Measurements from ENCODE around the gene HERC5.

HERC5 gene

GRCh38 chr4:88516746-88517145 lies 59.8 kb downstream of the HERC5 start:
- Histone ChIP-seq H3K27ac (ENCODE audit: low read depth, low read length) (no peak overlapping the region), H3K79me2 (ENCODE audit: control insufficient read depth, insufficient read depth, low read length) (no peaks in the 10 kb centered on the region), H3K56ac (ENCODE audit: low read length) (no peak overlapping the region), H3K4me1 (ENCODE audit: control insufficient read depth, low read depth, low read length) (no peaks in the 10 kb centered on the region), H2BK15ac (replicated peaks; ENCODE audit: low read depth) (no peak overlapping the region), H3K27me3 (ENCODE audit: insufficient read depth, low read length, poor library complexity) (no peaks in the 10 kb centered on the region), H4K8ac (ENCODE audit: low read depth, low read length) (no peak overlapping the region), H2BK5ac (ENCODE audit: low read length) (no peak overlapping the region), H3K79me1 (ENCODE audit: low read length) (peaks cover 4% of the 10 kb centered on the region), H4K5ac (ENCODE audit: low read length) (no peak overlapping the region), H3K4me2 (ENCODE audit: low read length) (no peak overlapping the region), H3K4ac (ENCODE audit: low read depth, low read length) (no peak overlapping the region), H2BK120ac (ENCODE audit: low read depth, low read length) (no peak overlapping the region), H2AK5ac (ENCODE audit: low read length) (no peak overlapping the region), H3K4me3 (ENCODE audit: low read length) (no peak overlapping the region), H3K36me3 (ENCODE audit: control insufficient read depth, insufficient read depth, low read length) (no peaks in the 10 kb centered on the region), H3K18ac (ENCODE audit: low read length) (no peak overlapping the region), H3K23ac (ENCODE audit: low read length) (no peak overlapping the region), H3K9ac (ENCODE audit: low read length) (no peak overlapping the region)
- no CpG with 5 or more reads among the region's 3 CpGs for WGBS (ENCODE audit: extremely low coverage, insufficient coverage, low lambda C conversion rate)
- DNase-seq: no peak

- Histone ChIP-seq H2BK120ac (ENCODE audit: low read depth, low read length) (no peak overlapping the region), H3K4ac (ENCODE audit: low read depth, low read length) (no peak overlapping the region), H3K79me1 (ENCODE audit: low read length) (peaks cover 6% of the 10 kb centered on the region), H2BK5ac (ENCODE audit: low read length) (no peak overlapping the region), H3K27ac (ENCODE audit: low read depth, low read length) (no peak overlapping the region), H4K8ac (ENCODE audit: low read depth, low read length) (no peak overlapping the region), H3K79me2 (ENCODE audit: control insufficient read depth, insufficient read depth, low read length) (peaks cover 8% of the 10 kb centered on the region), H3K18ac (ENCODE audit: low read length) (no peak overlapping the region), H4K5ac (ENCODE audit: low read length) (no peak overlapping the region), H3K4me1 (ENCODE audit: control insufficient read depth, low read depth, low read length) (no peaks in the 10 kb centered on the region), H3K9ac (ENCODE audit: low read length) (no peak overlapping the region), H2BK15ac (replicated peaks; ENCODE audit: low read depth) (no peak overlapping the region), H3K56ac (ENCODE audit: low read length) (no peak overlapping the region), H3K4me3 (ENCODE audit: low read length) (no peak overlapping the region), H3K36me3 (ENCODE audit: control insufficient read depth, insufficient read depth, low read length) (no peaks in the 10 kb centered on the region), H2AK5ac (ENCODE audit: low read length) (no peak overlapping the region), H3K27me3 (ENCODE audit: insufficient read depth, low read length, poor library complexity) (no peaks in the 10 kb centered on the region), H3K23ac (ENCODE audit: low read length) (no peak overlapping the region), H3K4me2 (ENCODE audit: low read length) (no peak overlapping the region)
- WGBS (ENCODE audit: extremely low coverage, insufficient coverage, low lambda C conversion rate): no CpG with 5 or more reads among the region's 3 CpGs
- DNase-seq: no peak
Observed at GRCh38 chr4:88517825-88518224, 60.9 kb downstream of the HERC5 start.

- H2BK5ac ChIP-seq (ENCODE audit: low read length): no peak overlapping the region
- WGBS (ENCODE audit: extremely low coverage, insufficient coverage, low lambda C conversion rate): no CpG with 5 or more reads among the region's 6 CpGs
Observed at GRCh38 chr4:88518911-88519310, 62.0 kb downstream of the HERC5 start.

GRCh38 chr4:88522702-88523324 lies 65.9 kb downstream of the HERC5 start:
- peak; percentile 67 for DNase-seq

More at GRCh38 chr4:88518911-88519310, 62.0 kb downstream of the HERC5 start:
- no peaks in the 10 kb centered on the region for H3K27me3 ChIP-seq (ENCODE audit: insufficient read depth, low read length, poor library complexity)
- H3K56ac ChIP-seq (ENCODE audit: low read length): no peak overlapping the region
- H3K27ac ChIP-seq (ENCODE audit: low read depth, low read length): no peak overlapping the region
- no peak overlapping the region for H2AK5ac ChIP-seq (ENCODE audit: low read length)
- no peak overlapping the region for H3K9ac ChIP-seq (ENCODE audit: low read length)
- H2BK15ac ChIP-seq (replicated peaks; ENCODE audit: low read depth): no peak overlapping the region
- no peak overlapping the region for H3K4me3 ChIP-seq (ENCODE audit: low read length)
- peaks cover 6% of the 10 kb centered on the region for H3K79me1 ChIP-seq (ENCODE audit: low read length)
- H3K79me2 ChIP-seq (ENCODE audit: control insufficient read depth, insufficient read depth, low read length): peaks cover 13% of the 10 kb centered on the region
- H4K5ac ChIP-seq (ENCODE audit: low read length): no peak overlapping the region
- H3K18ac ChIP-seq (ENCODE audit: low read length): no peak overlapping the region
- H3K4me1 ChIP-seq (ENCODE audit: control insufficient read depth, low read depth, low read length): no peaks in the 10 kb centered on the region
- H2BK120ac ChIP-seq (ENCODE audit: low read depth, low read length): no peak overlapping the region
- H4K8ac ChIP-seq (ENCODE audit: low read depth, low read length): no peak overlapping the region
- no peak overlapping the region for H3K23ac ChIP-seq (ENCODE audit: low read length)
- H3K36me3 ChIP-seq (ENCODE audit: control insufficient read depth, insufficient read depth, low read length): no peaks in the 10 kb centered on the region
- H3K4me2 ChIP-seq (ENCODE audit: low read length): no peak overlapping the region
- DNase-seq: no peak
- no peak overlapping the region for H3K4ac ChIP-seq (ENCODE audit: low read depth, low read length)

GRCh38 chr4:88523325-88524129 lies 66.6 kb downstream of the HERC5 start, which contains the start of gene PYURF:
TSS of gene PYURF (minus strand) at chr4:88523776. CDS start at chr4:88523700, 76 bp downstream.
- Histone ChIP-seq H2AK5ac (ENCODE audit: low read length) (no peak within 1 kb of the TSS), H2BK15ac (replicated peaks; ENCODE audit: low read depth) (no peak within 1 kb of the TSS), H3K36me3 (ENCODE audit: control insufficient read depth, insufficient read depth, low read length) (no peaks in the 10 kb centered on the region), H3K79me2 (ENCODE audit: control insufficient read depth, insufficient read depth, low read length) (peaks cover 13% of the 10 kb centered on the region), H3K4me1 (ENCODE audit: control insufficient read depth, low read depth, low read length) (no peaks in the 10 kb centered on the region), H3K23ac (ENCODE audit: low read length) (peak within 1 kb of the TSS; percentile 3), H3K4me3 (ENCODE audit: low read length) (peak within 1 kb of the TSS; percentile 80), H2BK120ac (ENCODE audit: low read depth, low read length) (no peak within 1 kb of the TSS), H3K4me2 (ENCODE audit: low read length) (peak within 1 kb of the TSS; percentile 73), H3K18ac (ENCODE audit: low read length) (peak within 1 kb of the TSS; percentile 60), H4K5ac (ENCODE audit: low read length) (peak within 1 kb of the TSS; percentile 81), H4K8ac (ENCODE audit: low read depth, low read length) (no peak within 1 kb of the TSS), H3K27ac (ENCODE audit: low read depth, low read length) (peak within 1 kb of the TSS; percentile 25), H3K79me1 (ENCODE audit: low read length) (peaks cover 6% of the 10 kb centered on the region), H3K56ac (ENCODE audit: low read length) (peak within 1 kb of the TSS; percentile 90), H2BK5ac (ENCODE audit: low read length) (no peak within 1 kb of the TSS), H3K27me3 (ENCODE audit: insufficient read depth, low read length, poor library complexity) (no peaks in the 10 kb centered on the region), H3K4ac (ENCODE audit: low read depth, low read length) (peak within 1 kb of the TSS; percentile 87), H3K9ac (ENCODE audit: low read length) (peak within 1 kb of the TSS; percentile 76)
- DNase-seq: peak; percentile 96
- no CpG with 5 or more reads among the region's 68 CpGs for WGBS (ENCODE audit: extremely low coverage, insufficient coverage, low lambda C conversion rate)

More at GRCh38 chr4:88522702-88523324, 65.9 kb downstream of the HERC5 start:
- H3K27ac ChIP-seq (ENCODE audit: low read depth, low read length): peak overlapping the region; percentile 25
- H4K8ac ChIP-seq (ENCODE audit: low read depth, low read length): no peak overlapping the region
- H3K23ac ChIP-seq (ENCODE audit: low read length): peak overlapping the region; percentile 3
- peak overlapping the region; percentile 76 for H3K9ac ChIP-seq (ENCODE audit: low read length)
- H4K5ac ChIP-seq (ENCODE audit: low read length): no peak overlapping the region
- H3K4me1 ChIP-seq (ENCODE audit: control insufficient read depth, low read depth, low read length): no peaks in the 10 kb centered on the region
- no peak overlapping the region for H2AK5ac ChIP-seq (ENCODE audit: low read length)
- peaks cover 6% of the 10 kb centered on the region for H3K79me1 ChIP-seq (ENCODE audit: low read length)
- H3K18ac ChIP-seq (ENCODE audit: low read length): peak overlapping the region; percentile 60
- WGBS (ENCODE audit: extremely low coverage, insufficient coverage, low lambda C conversion rate): no CpG with 5 or more reads among the region's 28 CpGs
- peak overlapping the region; percentile 80 for H3K4me3 ChIP-seq (ENCODE audit: low read length)
- H3K4ac ChIP-seq (ENCODE audit: low read depth, low read length): peak overlapping the region; percentile 87
- H3K4me2 ChIP-seq (ENCODE audit: low read length): peak overlapping the region; percentile 73
- H3K56ac ChIP-seq (ENCODE audit: low read length): peak overlapping the region; percentile 90
- no peak overlapping the region for H2BK5ac ChIP-seq (ENCODE audit: low read length)
- H2BK120ac ChIP-seq (ENCODE audit: low read depth, low read length): no peak overlapping the region
- H3K27me3 ChIP-seq (ENCODE audit: insufficient read depth, low read length, poor library complexity): no peaks in the 10 kb centered on the region
- H2BK15ac ChIP-seq (replicated peaks; ENCODE audit: low read depth): no peak overlapping the region
- no peaks in the 10 kb centered on the region for H3K36me3 ChIP-seq (ENCODE audit: control insufficient read depth, insufficient read depth, low read length)
- peaks cover 13% of the 10 kb centered on the region for H3K79me2 ChIP-seq (ENCODE audit: control insufficient read depth, insufficient read depth, low read length)

All from mesendoderm (in vitro differentiated cells).